ENCODE data around the gene TBC1D22A.

The TBC1D22A gene

DNA sequence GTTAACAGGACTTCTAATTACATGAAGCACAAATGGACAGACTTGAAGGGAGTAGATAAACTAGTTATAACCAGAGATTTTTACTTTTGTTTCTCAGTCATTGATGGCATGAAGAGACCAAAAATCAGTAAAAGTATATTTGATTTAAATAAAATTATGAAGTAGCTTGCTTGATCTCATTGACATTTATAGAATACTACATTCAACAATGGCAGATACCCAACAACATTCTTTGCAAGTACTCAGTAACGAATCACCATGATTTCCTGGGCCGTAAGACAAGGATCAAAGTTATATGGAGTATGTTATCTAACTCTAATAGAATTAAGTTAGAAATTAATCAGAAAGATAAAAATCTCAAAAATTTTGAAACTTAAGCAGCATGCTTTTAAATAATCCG lies 317.6 kb downstream of the TBC1D22A start:
- DNase-seq (ENCODE audit: low read depth in 2 of 2), result no peak

DNA sequence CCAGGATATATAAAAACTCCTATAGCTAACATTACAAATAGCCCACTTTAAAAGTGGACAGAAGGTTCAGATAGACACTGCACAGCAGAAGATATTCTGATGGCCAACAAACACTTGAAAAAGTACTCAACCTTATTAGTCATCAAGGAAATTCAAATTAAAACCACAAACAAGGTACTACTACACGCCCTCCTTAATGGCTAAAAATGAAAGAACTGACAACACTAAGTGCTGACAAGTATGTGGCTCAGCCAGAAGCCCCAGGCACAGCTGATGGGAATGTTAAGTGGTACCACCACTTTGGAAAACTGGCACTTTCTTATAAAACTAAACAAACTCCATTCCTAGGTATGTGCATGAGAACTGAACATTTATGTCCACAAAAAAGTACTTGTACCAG lies 320.1 kb downstream of the TBC1D22A start:
- no peak for DNase-seq (ENCODE audit: low read depth in 2 of 2)

DNA sequence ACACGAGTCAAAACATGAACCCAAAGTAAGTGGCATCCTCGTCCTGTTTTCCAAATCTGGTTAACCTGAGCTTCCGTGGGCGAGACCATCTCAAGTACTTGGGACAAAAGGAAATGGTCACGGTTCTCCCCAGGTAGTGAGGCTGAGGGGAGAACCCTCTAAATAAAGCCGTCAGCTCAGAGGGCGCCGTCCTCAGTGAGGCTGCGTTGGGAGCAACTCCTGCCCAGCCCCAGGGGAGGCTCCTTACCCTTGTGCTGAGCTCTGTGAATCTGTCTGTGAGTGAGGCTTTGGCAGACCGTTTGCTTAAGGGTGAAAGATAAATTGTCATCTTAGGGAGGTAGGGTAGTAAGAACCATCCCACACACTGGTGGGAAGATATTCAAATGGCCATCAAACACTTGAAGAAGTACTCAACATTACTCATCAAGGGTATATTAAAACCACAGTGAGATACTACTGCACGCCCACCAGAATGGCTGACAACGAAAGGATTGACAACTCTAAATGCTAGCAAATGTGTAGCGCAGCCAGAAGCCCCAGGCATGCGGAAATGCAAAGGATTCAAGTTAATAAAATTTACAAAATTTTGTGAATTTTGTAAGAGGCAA lies 321.0 kb downstream of the TBC1D22A start:
- no peak for DNase-seq (ENCODE audit: low read depth in 2 of 2)

DNA sequence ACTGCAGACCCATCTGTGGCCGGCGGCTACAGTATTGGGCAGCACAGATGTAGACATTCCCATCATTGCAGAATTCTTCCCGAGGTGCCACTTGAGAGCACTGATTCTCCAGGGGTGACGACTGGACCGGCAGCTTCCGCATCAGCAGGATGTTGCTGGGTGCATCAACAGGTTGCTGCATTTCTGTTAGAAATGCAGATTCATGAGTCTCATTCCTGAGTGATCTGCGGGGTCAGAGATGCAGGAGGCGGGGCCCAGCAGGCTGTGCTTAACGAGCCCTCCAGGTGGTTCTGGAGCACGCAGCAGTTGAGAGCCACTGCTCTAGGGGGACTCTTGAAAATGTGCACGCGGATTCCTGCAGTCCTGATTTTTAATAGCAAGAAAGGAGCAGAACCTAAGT lies 321.8 kb downstream of the TBC1D22A start:
- no peak for DNase-seq (ENCODE audit: low read depth in 2 of 2)

DNA sequence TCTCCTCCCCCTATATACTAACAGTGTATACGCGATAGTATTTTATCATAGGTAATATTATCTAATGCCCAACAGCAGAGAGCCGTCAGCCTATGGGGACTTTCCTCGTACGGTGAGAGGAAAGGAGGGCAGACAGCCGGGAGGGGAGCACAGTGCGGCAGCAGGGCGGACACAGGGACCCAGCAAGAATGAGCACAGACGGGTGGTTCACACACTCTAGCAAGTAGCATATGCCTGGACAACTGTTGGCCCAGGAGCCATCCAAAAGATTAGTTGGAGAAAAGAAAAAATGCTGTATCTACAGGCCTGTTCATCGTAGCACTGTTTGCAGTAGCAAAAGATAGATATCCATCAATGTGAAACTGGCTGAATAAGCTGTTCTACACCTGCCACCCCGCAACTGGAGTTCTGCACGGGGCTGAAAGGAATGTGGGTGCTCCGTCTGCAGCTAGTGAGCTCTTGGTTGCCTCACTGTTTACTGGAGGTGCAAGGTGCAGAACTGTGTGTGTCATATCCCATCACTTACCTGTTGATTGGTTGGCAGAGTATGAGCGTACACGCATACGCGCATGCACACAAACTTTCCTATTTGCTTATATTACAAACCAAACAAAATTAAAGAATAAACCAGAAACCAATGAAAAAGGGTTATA lies 324.3 kb downstream of the TBC1D22A start:
- no peak for DNase-seq (ENCODE audit: low read depth in 2 of 2)

DNA sequence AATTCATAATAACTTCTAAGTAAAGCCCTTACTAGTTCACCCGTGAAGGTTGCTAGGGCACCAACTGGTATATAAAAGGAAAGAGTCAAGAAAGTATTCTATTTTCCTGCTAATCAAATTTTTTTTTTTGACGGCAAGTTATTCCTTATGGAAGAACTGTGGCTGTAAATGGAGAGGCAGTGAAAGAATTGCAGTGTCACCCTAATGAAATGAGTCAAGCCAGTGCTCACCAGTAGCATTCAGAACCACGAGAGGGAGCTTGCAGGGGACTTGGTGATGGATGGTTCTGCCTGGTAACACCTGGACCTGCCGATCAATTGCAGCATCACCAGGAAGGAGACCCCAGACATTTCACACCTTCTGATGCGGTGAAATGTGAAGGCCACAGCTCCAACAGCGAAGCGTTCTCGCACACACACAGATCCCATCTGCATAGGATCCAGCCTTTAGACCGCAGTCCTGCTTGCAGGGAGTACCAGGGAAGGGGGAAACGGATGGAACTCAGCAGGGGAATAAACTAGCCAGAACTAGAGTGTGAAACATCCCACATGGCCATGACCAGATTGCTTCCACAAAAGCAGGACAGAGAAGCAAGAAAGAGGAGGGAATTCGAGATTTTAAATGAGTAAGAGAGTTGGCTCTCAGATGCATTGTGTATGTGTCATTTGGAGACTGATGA lies 326.2 kb downstream of the TBC1D22A start:
- DNase-seq (ENCODE audit: low read depth in 2 of 2), result no peak

DNA sequence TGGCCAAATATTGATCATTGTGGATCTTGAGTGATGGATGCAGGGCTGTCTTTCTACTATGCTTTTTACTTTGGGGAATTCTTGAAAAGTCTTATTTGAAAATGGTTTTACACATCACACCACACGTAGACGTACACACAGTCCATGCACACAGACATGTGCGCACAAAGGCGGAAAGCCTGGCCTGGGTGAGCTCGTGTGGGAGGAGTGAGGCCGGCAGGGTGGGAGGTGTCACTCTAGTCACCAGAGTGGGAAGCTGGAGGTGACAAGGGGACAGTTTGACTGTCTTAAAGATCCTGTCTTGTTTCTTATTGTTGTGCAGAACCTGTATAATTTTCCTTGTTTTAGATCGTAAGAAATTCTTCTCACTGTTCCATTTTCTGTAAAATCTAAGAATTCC lies 326.9 kb downstream of the TBC1D22A start:
- DNase-seq (ENCODE audit: low read depth in 2 of 2), result no peak

DNA sequence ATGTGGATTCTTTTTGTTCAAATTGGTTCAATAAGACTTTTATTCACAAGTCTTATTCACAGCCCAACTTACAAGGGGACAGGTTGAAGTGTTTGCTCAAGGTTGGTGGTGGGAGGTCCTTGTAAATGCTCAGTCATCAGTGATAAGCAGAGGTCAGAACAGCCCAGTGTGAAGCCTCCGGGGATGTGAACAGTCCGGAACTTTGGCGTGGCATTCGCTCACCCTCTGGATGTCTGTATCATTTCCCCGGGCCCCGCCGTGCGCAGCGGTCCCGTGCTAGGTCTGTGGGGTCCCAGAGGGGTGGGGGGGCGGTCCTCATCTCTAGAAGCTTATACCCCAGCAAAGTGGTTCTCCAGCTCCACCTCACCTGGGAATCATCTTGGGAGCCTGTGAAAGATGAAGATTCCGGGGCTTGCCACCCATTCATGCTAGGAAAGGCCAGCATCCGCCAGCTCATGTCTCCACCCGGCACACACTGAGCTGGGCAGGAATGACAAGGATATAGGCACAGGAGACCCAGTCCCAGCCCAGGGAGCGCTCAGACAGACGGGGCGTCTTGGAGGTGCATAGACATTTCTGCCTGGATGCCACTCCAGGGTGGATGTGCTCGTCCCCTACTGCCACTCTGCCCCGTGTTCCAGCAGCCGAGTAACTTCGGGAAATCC lies 327.5 kb downstream of the TBC1D22A start:
- no peak for DNase-seq (ENCODE audit: low read depth in 2 of 2)

DNA sequence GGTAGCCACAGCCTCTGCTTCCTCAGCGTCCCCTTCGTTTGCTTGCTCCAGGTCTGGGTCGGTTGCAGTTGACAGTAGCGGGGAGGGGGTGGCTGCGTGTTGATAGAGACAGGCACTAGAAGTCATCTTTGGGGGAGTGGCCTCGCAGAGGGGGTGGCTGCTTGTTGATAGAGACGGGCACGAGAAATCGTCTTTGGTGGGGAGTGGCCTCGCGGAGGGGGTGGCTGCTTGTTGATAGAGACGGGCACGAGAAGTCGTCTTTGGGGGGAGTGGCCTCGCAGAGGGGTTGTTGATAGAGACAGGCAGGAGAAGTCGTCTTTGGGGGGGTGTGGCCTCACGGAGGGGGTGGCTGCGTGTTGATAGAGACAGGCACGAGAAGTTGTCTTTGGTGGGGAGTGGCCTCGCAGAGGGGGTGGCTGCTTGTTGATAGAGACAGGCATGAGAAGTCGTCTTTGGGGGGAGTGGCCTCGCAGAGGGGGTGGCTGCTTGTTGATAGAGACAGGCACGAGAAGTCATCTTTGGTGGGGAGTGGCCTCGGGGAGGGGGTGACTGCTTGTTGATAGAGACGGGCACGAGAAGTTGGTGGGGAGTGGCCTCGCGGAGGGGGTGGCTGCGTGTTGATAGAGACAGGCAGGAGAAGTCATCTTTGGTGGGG lies 328.3 kb downstream of the TBC1D22A start:
- no peak for DNase-seq (ENCODE audit: low read depth in 2 of 2)

DNA sequence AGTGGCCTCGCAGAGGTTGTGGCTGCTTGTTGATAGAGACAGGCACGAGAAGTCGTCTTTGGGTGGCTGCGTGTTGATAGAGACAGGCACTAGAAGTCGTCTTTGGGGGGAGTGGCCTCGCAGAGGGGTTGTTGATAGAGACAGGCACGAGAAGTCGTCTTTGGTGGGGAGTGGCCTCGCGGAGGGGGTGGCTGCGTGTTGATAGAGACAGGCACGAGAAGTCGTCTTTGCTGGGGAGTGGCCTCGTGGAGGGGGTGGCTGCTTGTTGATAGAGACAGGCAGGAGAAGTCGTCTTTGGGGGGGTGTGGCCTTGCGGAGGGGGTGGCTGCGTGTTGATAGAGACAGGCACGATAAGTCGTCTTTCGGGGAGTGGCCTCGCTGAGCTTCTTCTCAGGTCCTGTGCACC lies 328.8 kb downstream of the TBC1D22A start:
- no peak for DNase-seq (ENCODE audit: low read depth in 2 of 2)

DNA sequence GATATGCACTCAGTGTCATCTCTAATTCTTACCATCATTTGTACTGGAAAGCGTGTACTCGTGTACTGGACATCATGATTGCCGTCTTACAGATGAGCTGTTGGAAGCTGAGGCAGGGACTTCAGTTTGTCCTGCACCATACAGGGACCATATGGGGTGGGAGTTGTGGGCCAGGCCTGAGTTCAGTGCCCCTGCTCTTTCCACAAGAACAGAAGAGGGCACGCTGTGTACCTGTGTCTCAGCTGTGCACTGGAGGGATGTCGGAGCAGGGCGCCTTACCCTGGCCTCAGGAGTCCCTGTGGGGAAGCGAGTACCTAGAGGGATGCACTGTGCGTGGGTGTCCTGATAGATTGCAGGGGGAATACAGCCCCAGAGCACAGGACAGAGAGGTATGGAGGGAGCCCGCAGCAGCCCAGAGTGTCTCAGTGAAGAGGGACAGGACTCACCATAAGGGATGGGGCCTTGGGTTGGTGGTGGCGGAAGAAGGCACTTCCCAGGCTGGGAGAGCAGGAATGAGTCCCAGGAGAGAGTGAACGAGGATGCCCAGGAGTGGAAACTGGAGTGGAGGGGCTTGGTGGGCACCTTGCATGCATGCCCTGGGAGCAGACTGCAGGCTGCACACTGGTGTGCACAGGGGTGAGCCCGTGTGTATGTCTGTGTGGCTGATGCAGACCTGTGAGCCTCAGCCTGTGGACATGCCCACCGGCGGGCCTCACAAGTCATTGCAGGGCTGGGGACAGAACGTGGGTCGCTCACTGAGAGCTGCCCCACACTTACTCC lies 329.7 kb downstream of the TBC1D22A start:
- DNase-seq (ENCODE audit: low read depth in 2 of 2), result no peak

DNA sequence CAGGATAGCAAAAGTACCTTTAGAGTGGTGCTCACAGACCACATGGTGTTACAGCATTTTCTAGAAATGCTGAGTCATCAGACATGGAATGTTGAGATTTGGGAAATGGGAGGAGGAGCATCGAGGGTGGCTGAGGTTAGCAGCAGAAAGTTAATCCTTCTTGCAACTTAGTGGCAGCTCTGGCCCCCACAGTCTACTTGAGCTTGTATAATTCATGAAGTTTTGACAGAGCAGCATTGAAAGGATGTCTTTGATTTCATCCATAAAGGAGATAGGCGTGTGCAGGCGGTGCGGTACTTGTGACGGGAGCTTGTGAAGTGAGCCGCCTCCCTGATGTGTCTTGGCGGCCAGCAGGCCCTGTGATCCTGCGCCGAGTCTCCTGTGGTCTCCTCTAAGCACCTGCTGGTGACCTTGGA lies 330.5 kb downstream of the TBC1D22A start:
- no peak for DNase-seq (ENCODE audit: low read depth in 2 of 2)

DNA sequence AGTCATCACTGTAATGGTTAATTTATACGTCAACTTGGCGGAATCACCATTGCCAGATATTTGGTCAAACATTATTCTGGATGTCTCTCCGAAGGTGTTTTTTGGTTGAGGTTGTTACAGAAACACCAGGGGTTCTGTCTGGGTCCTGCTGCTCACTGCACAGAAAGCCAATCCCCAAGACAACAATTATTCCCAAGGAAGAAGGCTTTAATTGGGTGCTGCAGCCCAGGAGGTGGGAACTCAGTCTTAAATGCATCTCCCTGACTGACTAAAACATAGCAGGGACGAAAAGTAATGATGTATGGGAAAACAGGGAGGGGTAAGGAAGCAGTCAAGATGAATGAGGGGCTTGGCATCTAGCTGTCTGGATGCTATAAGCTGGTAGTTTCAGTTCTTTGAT lies 331.3 kb downstream of the TBC1D22A start:
- no peak for DNase-seq (ENCODE audit: low read depth in 2 of 2)

DNA sequence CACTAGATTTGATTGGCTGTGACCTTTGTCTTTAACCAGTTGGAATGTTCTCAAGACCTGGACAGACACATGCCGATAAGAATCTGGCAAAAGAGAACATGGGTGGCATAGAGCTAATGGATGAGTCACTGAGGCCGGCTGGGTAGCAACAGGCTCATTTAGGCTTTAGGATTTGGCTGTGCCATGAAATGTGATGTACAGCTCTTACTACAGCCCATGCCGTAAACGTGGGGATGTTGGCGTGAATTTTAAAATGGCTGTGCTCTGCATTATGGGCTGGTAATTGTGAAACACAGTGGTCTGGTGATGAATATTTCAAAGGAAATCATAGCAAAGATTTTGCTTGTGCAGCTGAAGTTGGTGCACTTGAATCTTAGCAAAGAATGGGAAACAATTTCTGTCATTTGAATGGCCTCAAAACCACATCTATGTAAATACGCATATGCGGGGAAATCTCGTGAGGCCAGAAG lies 332.4 kb downstream of the TBC1D22A start:
- no peak for DNase-seq (ENCODE audit: low read depth in 2 of 2)

DNA sequence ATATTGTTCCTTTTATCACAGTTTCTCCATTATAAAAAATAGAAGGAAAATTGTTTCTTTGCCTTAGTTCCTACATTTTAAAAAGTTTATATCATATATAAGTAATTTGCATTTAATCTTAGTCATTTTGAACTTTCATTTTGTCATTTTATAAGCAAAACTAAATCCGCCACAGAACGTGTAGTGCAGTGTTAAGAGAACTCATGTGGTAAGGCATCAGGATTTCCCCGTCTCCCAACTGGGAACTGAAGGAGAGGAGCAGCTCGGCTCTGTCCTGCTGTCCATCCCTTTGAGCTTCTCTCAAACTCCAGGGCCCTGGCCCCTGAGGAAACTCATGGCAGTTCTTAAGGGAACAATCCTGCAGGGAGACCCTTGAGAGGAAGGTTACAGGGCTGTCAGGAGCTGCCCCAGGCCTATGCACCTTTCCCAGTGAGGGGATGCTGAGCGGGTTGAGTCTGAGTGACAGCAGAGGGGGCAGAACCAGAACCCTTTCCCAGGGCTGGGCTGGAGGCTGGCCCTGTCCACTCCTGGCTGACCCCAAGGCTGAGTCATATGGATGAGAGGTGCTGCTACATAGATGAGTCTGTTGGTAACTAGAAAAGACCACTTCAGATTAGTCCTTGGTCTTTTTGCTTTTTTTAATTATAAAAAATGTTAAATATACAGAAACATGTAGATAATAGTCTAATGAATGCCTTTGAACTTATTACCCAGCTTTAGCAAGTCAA lies 333.1 kb downstream of the TBC1D22A start:
- no peak for DNase-seq (ENCODE audit: low read depth in 2 of 2)

DNA sequence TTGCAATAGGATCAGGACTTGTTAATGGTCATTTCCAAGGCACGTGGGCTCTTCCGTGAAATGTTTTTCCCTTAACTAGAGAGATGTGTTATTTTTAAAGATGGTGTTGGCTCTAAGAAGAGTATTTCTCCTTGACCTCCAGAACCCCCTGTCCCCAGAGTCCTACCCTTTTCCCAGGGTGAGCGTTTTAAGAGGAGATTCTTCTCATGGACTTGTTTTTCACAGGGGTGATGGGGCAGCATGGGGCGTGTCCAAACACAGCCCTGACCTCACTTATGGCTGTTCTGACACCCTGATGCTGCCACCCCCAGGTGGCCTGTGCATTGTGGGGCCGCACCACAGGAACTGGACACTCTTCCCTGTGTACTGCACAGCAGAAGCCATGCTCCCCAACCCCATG lies 335.7 kb downstream of the TBC1D22A start:
- DNase-seq (ENCODE audit: low read depth in 2 of 2), result no peak

DNA sequence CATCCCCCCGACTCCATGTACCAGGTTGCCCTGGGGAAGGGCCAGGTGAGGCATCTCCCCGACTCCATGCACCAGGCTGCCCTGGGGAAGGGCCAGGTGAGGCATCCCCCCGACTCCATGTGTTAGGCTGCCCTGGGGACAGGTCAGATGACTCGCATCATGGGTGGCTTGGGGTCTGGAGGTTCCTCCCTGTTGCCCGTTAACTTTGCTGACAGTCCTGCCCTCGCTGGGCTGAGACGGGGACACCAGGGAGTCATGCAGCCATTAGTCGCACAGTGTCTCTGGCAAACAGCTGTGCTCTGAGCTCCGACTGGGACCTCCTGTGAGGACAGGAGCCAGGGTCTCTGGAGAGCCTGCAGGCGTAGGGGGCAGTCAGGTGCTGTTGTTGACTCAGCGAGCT lies 336.1 kb downstream of the TBC1D22A start:
- DNase-seq (ENCODE audit: low read depth in 2 of 2), result no peak

DNA sequence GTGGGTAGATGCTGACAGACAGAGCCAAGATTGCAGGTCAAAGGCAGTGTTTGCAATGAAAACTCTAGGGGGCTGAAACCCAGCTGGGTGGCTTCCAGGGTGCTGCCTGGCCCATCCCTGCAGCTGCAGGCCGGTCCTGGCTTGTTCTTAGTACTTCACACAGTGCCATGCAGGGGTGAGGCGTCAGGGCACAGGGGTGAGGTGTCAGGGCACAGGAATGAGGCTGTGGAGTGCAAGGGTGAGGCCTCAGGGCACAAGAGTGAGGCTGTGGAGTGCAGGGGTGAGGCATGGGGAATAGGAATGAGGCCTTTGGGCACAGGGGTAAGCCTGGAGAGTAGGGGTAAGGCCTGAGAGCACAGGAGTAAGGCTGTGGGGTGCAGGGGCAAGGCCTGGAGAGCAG lies 337.6 kb downstream of the TBC1D22A start:
- DNase-seq (ENCODE audit: low read depth in 2 of 2), result no peak

DNA sequence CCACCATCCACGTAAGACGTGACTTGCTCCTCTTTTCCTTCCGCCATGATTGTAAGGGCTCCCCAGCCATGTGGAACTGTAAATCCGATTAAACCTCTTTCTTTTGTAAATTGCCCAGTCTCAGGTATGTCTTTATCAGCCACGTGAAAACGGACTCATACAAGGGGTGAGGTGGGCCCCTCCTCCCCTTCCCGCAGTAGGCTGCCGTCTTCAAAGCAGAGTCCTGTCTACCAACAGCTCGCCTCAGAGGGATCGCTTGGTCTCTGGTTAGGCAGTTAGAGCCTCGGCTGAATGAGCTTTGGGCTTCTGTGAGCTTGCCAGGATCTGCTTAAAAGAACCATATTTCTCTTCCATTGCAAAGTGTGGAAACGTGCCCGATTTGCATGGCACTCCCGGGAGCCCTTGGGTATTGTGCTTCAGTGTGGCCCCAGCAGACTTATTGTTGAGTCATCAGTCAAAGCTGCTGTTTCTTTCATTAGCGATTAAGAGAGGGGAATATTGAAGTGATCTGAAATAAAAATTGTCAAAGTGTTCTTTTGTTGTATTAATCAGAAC lies 338.3 kb downstream of the TBC1D22A start:
- DNase-seq (ENCODE audit: low read depth in 2 of 2), result no peak

DNA sequence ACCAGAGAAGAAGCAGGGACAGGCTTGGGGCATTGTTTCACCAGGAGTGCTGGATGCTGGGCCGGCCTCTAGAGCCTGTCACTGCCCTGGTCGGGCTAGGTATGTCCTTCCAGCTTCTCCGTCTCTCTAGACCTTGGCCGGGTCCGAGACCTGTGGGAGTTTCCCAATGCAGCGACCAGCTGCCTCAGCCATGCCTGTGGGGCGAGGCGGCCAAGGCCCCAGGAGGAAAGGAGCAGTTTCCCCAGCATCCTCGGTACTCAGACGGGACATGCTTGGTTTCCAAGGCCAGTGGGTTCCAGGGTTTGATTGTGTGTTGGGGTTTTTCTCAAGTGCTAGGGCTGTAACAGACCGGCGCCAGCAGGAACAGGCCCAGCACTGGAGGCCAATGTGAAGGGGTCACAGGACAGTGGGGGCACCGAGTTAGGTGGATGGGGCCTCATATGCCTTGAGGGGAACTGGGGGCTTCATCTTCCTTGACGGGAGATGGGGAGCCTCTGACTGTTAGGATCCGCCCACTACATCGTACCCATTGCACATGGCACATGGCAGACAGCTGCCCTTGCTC lies 339.0 kb downstream of the TBC1D22A start:
- DNase-seq (ENCODE audit: low read depth in 2 of 2), result no peak
